ENCODE measurements around the gene STXBP2.

The STXBP2 gene

DNA sequence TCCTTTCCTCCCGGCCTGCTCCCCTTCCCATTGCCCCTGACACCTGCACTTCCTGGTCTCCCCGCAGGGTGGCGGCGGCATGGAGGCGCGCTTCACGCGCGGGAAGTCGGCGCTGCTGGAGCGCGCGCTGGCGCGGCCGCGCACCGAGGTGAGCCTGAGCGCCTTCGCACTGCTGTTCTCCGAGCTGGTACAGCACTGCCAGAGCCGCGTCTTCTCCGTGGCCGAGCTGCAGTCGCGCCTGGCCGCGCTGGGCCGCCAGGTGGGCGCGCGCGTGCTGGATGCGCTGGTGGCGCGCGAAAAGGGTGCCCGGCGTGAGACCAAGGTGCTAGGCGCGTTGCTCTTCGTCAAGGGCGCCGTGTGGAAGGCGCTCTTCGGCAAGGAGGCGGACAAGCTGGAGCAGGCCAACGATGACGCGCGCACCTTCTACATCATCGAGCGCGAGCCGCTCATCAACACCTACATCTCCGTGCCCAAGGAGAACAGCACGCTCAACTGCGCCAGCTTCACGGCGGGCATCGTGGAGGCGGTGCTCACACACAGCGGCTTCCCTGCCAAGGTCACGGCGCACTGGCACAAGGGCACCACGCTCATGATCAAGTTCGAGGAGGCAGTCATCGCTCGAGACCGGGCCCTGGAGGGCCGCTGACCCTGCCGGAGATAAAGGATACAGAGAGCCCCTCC, 45.4 kb downstream of the STXBP2 start:
- H3K4me3 ChIP-seq (ENCODE audit: low read depth, low read length): peak overlapping the region; percentile 99
- TF ChIP-seq, protein P1, sequence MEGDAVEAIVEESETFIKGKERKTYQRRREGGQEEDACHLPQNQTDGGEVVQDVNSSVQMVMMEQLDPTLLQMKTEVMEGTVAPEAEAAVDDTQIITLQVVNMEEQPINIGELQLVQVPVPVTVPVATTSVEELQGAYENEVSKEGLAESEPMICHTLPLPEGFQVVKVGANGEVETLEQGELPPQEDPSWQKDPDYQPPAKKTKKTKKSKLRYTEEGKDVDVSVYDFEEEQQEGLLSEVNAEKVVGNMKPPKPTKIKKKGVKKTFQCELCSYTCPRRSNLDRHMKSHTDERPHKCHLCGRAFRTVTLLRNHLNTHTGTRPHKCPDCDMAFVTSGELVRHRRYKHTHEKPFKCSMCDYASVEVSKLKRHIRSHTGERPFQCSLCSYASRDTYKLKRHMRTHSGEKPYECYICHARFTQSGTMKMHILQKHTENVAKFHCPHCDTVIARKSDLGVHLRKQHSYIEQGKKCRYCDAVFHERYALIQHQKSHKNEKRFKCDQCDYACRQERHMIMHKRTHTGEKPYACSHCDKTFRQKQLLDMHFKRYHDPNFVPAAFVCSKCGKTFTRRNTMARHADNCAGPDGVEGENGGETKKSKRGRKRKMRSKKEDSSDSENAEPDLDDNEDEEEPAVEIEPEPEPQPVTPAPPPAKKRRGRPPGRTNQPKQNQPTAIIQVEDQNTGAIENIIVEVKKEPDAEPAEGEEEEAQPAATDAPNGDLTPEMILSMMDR (IDR thresholded peaks at IDR 0.05; ENCODE audit: low read depth, low read length): no peak

DNA sequence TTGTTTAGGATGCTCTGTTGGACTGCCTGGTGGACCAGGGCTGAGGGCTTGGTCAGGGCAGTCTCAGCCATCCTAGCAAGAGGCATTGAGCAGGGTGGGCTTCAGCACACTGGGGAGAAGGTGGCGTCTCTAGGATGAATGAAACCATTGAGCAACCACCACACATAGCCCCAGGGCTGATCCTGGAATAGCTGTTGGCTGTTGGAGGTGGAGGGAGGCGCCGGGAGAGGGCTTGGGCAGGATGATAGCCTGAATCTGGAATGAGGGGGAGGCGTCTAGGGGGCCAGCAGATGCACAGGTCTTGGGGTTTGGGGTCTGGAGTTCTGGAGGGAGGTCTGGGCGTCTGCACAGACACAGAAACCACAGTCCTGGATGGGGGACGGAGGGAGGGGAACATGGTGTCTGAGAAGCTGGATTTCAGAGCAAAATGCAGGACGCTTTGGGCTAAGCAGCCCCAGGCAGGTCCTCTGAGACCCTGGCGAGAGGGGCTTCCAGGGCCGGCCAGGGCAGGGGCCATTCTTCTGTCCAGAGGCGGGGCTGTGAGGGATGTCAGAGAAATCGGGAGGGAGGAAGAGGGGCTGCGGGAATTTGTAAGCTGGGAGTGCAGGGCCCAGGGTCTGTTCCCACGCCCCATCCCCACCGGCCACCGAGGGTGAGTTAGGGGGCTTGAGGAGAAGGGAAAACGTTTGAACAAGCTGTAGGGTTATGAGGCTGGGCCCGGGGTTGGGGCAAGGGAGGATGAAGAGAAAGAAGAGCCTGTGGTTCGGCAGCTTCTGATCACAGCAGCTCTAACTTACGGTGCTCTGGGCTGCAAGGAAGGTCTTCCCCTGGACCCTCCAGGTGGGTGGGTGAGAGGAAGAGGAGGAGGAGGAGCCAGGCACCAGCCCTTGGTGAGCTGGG, 48.9 kb downstream of the STXBP2 start:
- TF ChIP-seq, protein P1 (IDR thresholded peaks at IDR 0.05; ENCODE audit: low read depth, low read length): no peak
- H3K4me3 ChIP-seq (ENCODE audit: low read depth, low read length): no peak overlapping the region

DNA sequence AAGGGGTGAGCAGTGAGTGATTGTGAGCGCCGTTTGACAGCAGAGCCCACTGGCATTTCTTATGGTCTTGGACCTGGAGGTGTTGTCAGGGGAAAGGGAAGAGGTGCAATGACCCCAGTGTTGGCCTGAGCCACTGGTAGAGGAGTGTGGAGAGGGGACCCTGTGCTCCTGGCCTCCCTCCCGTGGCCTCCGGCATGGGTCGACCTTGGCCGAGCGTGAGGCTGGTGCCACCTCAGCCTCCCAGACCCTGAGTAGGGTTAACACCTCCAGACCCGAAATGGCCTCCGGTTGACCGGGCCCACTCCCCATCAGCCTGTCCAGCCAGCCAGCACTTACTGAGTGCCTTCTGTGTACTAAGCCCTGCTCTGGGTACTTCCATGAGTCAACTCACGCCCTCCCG, 50.3 kb downstream of the STXBP2 start:
- TF ChIP-seq, protein P1 (IDR thresholded peaks at IDR 0.05; ENCODE audit: low read depth, low read length): no peak
- no peak overlapping the region for H3K4me3 ChIP-seq (ENCODE audit: low read depth, low read length)

DNA sequence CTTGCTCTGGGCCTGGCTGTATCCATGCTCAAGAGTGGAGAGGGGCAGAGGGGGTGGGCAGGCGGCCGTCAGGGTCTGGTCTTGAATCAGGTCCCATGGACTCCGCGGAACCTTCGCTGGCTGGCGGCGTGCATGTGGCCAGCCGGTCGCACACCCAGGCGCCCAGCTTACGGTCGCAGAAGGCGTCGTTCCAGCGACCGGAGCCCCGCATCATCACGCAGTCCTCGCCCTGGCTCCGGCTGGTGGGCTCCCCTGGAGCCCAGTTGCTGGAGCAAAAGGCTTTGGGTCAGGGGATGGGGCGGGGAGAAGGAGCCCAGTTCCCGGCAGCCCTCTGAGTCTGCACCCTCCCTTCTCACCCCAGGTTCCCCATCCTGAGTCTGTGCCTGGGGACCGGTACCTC, 52.3 kb downstream of the STXBP2 start:
- no peak overlapping the region for H3K4me3 ChIP-seq (ENCODE audit: low read depth, low read length)
- TF ChIP-seq, protein P1 (IDR thresholded peaks at IDR 0.05; ENCODE audit: low read depth, low read length): no peak

DNA sequence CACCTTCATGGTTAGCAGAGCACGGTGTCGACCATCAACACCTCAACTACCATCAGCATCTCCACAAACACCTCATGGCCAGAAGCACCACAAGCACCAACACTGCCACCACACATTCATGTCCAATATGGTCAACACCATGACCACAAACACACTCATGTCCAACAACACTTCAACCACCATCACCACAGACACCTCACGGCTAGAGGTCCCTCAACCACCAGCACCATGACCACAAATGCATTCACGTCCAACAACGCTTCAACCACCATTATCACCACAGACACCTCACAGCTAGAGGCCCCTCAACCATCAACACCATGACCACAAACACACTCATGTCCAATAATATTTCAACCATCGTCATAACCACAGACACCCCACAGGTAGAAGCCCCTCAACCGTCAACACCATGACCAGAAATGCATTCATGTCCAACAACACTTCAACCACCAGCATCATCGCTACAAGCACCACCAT, 53.9 kb downstream of the STXBP2 start:
- H3K4me3 ChIP-seq (ENCODE audit: low read depth, low read length): no peak overlapping the region
- TF ChIP-seq, protein P1 (IDR thresholded peaks at IDR 0.05; ENCODE audit: low read depth, low read length): no peak

DNA sequence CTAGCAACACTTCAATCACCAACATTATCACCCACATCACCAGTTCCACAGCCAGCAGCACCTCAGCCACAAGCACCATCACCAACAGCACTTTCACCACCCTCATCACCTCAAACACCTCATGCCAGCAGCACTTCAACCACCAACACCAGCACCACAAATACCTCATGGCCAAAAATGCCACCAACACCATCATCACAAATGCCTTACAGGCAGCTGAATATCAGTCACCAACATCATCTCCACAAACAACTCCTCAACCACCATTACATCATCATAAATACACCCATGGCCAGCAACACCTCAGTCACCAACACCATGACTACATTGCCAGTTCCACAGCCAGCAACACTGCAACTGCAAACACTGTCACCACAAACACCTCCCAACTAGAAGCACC, 54.6 kb downstream of the STXBP2 start:
- no peak overlapping the region for H3K4me3 ChIP-seq (ENCODE audit: low read depth, low read length)

More for the DNA sequence above, 54.6 kb downstream of the STXBP2 start:
- TF ChIP-seq, protein P1 (IDR thresholded peaks at IDR 0.05; ENCODE audit: low read depth, low read length): no peak

All from WI38 (cell line).